ENCODE data around the gene SOHLH1. TPM values are rescaled to one million over a fixed set of nuclear protein-coding genes. Genes with fewer than 3 reads are reported as not detected.

SOHLH1 gene
- polyA plus RNA-seq, 1 experiment = not detected

- CTCF ChIA-PET = no interaction called here
- Histone ChIP-seq H3K9me3 (ENCODE audit: control insufficient read depth, insufficient read depth, low read length) (peaks cover 15% of the 10 kb centered on the region), H3K4me3 (ENCODE audit: low read depth, low read length) (no peak overlapping the region), H3K27ac (ENCODE audit: low read depth, low read length) (no peak overlapping the region), H3K27me3 (ENCODE audit: control insufficient read depth, insufficient read depth, low read length) (no peaks in the 10 kb centered on the region)
- TF ChIP-seq CTCF (IDR thresholded peaks at IDR 0.05; ENCODE audit: low read depth, low read length) = no peak
- DNase-seq (ENCODE audit: low read depth, low spot score) = no peak
- POLR2A ChIA-PET = no interaction called here
Measured at GRCh38 chr9:135655317-135655716, 44.0 kb downstream of the SOHLH1 start.

GRCh38 chr9:135650408-135650807, 48.9 kb downstream of the SOHLH1 start:
- no peak for DNase-seq (ENCODE audit: low read depth, low spot score)
- Histone ChIP-seq H3K27me3 (ENCODE audit: control insufficient read depth, insufficient read depth, low read length) (no peaks in the 10 kb centered on the region), H3K9me3 (ENCODE audit: control insufficient read depth, insufficient read depth, low read length) (peaks cover 18% of the 10 kb centered on the region), H3K4me3 (ENCODE audit: low read depth, low read length) (no peak overlapping the region), H3K27ac (ENCODE audit: low read depth, low read length) (no peak overlapping the region)
- no peak for TF ChIP-seq CTCF (IDR thresholded peaks at IDR 0.05; ENCODE audit: low read depth, low read length)
- POLR2A ChIA-PET = no interaction called here
- CTCF ChIA-PET = no interaction called here

GRCh38 chr9:135649508-135649907, 49.8 kb downstream of the SOHLH1 start:
- no peak for DNase-seq (ENCODE audit: low read depth, low spot score)
- H3K27ac ChIP-seq (ENCODE audit: low read depth, low read length) = no peak overlapping the region
- peaks cover 23% of the 10 kb centered on the region for H3K9me3 ChIP-seq (ENCODE audit: control insufficient read depth, insufficient read depth, low read length)
- no peak overlapping the region for H3K4me3 ChIP-seq (ENCODE audit: low read depth, low read length)
- CTCF ChIA-PET = no interaction called here
- peaks cover 2% of the 10 kb centered on the region for H3K27me3 ChIP-seq (ENCODE audit: control insufficient read depth, insufficient read depth, low read length)
- TF ChIP-seq CTCF (IDR thresholded peaks at IDR 0.05; ENCODE audit: low read depth, low read length) = no peak
- POLR2A ChIA-PET = no interaction called here

GRCh38 chr9:135648494-135649410, 50.5 kb downstream of the SOHLH1 start:
- DNase-seq (ENCODE audit: low read depth, low spot score) = no peak
- CTCF ChIA-PET = no interaction called here
- POLR2A ChIA-PET = no interaction called here
- Histone ChIP-seq H3K27me3 (ENCODE audit: control insufficient read depth, insufficient read depth, low read length) (peaks cover 2% of the 10 kb centered on the region), H3K27ac (ENCODE audit: low read depth, low read length) (no peak overlapping the region), H3K4me3 (ENCODE audit: low read depth, low read length) (no peak overlapping the region), H3K9me3 (ENCODE audit: control insufficient read depth, insufficient read depth, low read length) (peaks cover 23% of the 10 kb centered on the region)
- TF ChIP-seq CTCF (IDR thresholded peaks at IDR 0.05; ENCODE audit: low read depth, low read length) = no peak

- ChIA-PET POLR2A (no interaction called here), CTCF (no interaction called here)
- DNase-seq (ENCODE audit: low read depth, low spot score) = no peak
- Histone ChIP-seq H3K9me3 (ENCODE audit: control insufficient read depth, insufficient read depth, low read length) (peaks cover 23% of the 10 kb centered on the region), H3K27me3 (ENCODE audit: control insufficient read depth, insufficient read depth, low read length) (peaks cover 2% of the 10 kb centered on the region), H3K27ac (ENCODE audit: low read depth, low read length) (no peak overlapping the region), H3K4me3 (ENCODE audit: low read depth, low read length) (no peak overlapping the region)
- TF ChIP-seq CTCF (IDR thresholded peaks at IDR 0.05; ENCODE audit: low read depth, low read length) = no peak
Measured at GRCh38 chr9:135647884-135648283, 51.4 kb downstream of the SOHLH1 start.
